PC-9 (cell line): ENCODE measurements around the gene ZBED1. TPM values are rescaled to one million over a fixed set of nuclear protein-coding genes. Genes with fewer than 3 reads are reported as not detected.

Experiments used
- BruUV-seq: library from RNA; stranded (reverse); fragments of 400-500 nt; replicated peaks from 2 replicates; lab custom pipeline; 2021; lab: Mats Ljungman, UMichigan
- CTCF ChIA-PET: fragments of 300-600 bp; sonication (Branson Sonifier 250); formaldehyde crosslinking; loops from one replicate; lab custom pipeline; 2022; ENCODE audit warnings: antibody characterized with exemption; lab: Charles Lee
- POLR2A ChIA-PET: fragments of 300-600 bp; sonication (Branson Sonifier 250); formaldehyde crosslinking; loops from one replicate; lab custom pipeline; 2022; ENCODE audit warnings: antibody characterized with exemption; ENCODE audit not compliant: unreplicated experiment; lab: Charles Lee
- DNase-seq, 2 experiments: peaks; one replicate each; pipeline versions ENCODE4 v3.0.0 to v3.0.0-alpha.2; 2015 to 2022; ENCODE audit warnings: mixed read lengths in 1 of 2
- H2AFZ ChIP-seq: fragments of 200-600 bp; sonication (generic); 2 replicates; pipeline ENCODE4 v1.8.1; 2017; ENCODE audit warnings: antibody characterized with exemption
- H3F3A ChIP-seq: fragments of 200-600 bp; sonication (generic); 2 replicates; pipeline ENCODE4 v1.8.1; 2017; ENCODE audit warnings: antibody characterized with exemption, mild to moderate bottlenecking, low read depth; ENCODE audit not compliant: insufficient read depth
- H3K27ac ChIP-seq: fragments of 200-600 bp; sonication (generic); 2 replicates; pipeline ENCODE4 v1.6.1; 2016; ENCODE audit warnings: mixed run types
- H3K27me3 ChIP-seq: fragments of 200-600 bp; sonication (generic); 2 replicates; pipeline ENCODE4 v1.6.1; 2016; ENCODE audit warnings: low read depth, mixed run types; ENCODE audit not compliant: insufficient read depth
- H3K36me3 ChIP-seq: fragments of 200-600 bp; sonication (generic); 2 replicates; pipeline ENCODE4 v1.6.1; 2016; ENCODE audit warnings: low read depth, mixed run types
- H3K4me1 ChIP-seq: fragments of 200-600 bp; sonication (generic); replicated peaks from 2 replicates; pipeline ENCODE4 v1.6.1; 2016; ENCODE audit warnings: mixed run types; ENCODE audit not compliant: insufficient read depth
- H3K4me2 ChIP-seq: fragments of 200-600 bp; sonication (generic); 2 replicates; pipeline ENCODE4 v1.6.1; 2017; ENCODE audit warnings: mixed run types
- H3K4me3 ChIP-seq: fragments of 200-600 bp; sonication (generic); 2 replicates; pipeline ENCODE4 v1.6.1; 2016; ENCODE audit warnings: mixed run types
- H3K79me2 ChIP-seq: fragments of 200-600 bp; sonication (generic); 2 replicates; pipeline ENCODE4 v1.6.1; 2017; ENCODE audit warnings: low read depth, mixed run types
- H3K9me2 ChIP-seq: fragments of 200-600 bp; sonication (generic); 2 replicates; pipeline ENCODE4 v1.8.1; 2017; ENCODE audit warnings: mild to moderate bottlenecking; ENCODE audit not compliant: insufficient read depth
- H3K9me3 ChIP-seq: fragments of 200-600 bp; sonication (generic); 2 replicates; pipeline ENCODE4 v1.8.1; 2016; ENCODE audit warnings: low read depth; ENCODE audit not compliant: insufficient read depth
- H4K20me1 ChIP-seq: fragments of 200-600 bp; sonication (generic); 2 replicates; pipeline ENCODE4 v1.8.1; 2017; ENCODE audit not compliant: insufficient read depth
- CTCF ChIP-seq: fragments of 200-600 bp; sonication (generic); conservative IDR thresholded peaks from 2 replicates; pipeline ENCODE4 v1.6.1; 2017; ENCODE audit warnings: mixed run types, antibody characterized with exemption, mild to moderate bottlenecking, moderate library complexity
- EZH2 ChIP-seq: fragments of 200-600 bp; sonication (generic); IDR thresholded peaks from 2 replicates; pipeline ENCODE4 v1.8.0; 2017; ENCODE audit warnings: antibody characterized with exemption, low read depth
- intact Hi-C: fragments of 100-400 bp; cut with micrococcal nuclease; formaldehyde crosslinking; loops from one replicate; pipeline ENCODE4 v1.10.0; 2022; ENCODE audit not compliant: unreplicated experiment
- total RNA-seq: library from RNA; stranded (reverse); gene quantifications from 2 replicates; pipeline ENCODE4 v1.2.3, GENCODE V29; 2021

The ZBED1 gene
- total RNA-seq, 1 experiment from 2014 or later, result 11.1 TPM

GRCh38 chrX:2495595-2495994 lies 5.2 kb downstream of the ZBED1 start:
- BruUV-seq, result no TSS peak
- no peaks in the 10 kb centered on the region for H3K36me3 ChIP-seq
- peaks cover 3% of the 10 kb centered on the region; the same call in 1 of the 2 replicates for H4K20me1 ChIP-seq
- ChIA-PET CTCF (no interaction called here), POLR2A (no interaction called here)
- TF ChIP-seq CTCF (no peak), EZH2 (no peak)
- H3F3A ChIP-seq, result no peaks in the 10 kb centered on the region; the same call in 1 of the 2 replicates
- H3K79me2 ChIP-seq, result peaks cover 19% of the 10 kb centered on the region
- intact Hi-C loops, result no loop called here
- H2AFZ ChIP-seq, result no peak overlapping the region
- H3K4me3 ChIP-seq, result no peak overlapping the region
- DNase-seq, result no peak
- H3K9me3 ChIP-seq, result no peaks in the 10 kb centered on the region
- H3K4me2 ChIP-seq, result no peak overlapping the region
- H3K4me1 ChIP-seq, result peaks cover 8% of the 10 kb centered on the region; the same call in 1 of the 2 replicates
- no peak overlapping the region for H3K27ac ChIP-seq
- no peaks in the 10 kb centered on the region for H3K9me2 ChIP-seq
- H3K27me3 ChIP-seq, result no peaks in the 10 kb centered on the region

- H3F3A ChIP-seq, result no peaks in the 10 kb centered on the region
- BruUV-seq, result no TSS peak
- no peak overlapping the region for H2AFZ ChIP-seq
- ChIA-PET CTCF (no interaction called here), POLR2A (no interaction called here)
- H3K9me3 ChIP-seq, result no peaks in the 10 kb centered on the region
- no peaks in the 10 kb centered on the region for H3K27me3 ChIP-seq
- H3K4me1 ChIP-seq, result no peaks in the 10 kb centered on the region
- no peak overlapping the region for H3K4me3 ChIP-seq
- H3K9me2 ChIP-seq, result no peaks in the 10 kb centered on the region
- DNase-seq, result no peak
- intact Hi-C loops, result no loop called here
- H3K4me2 ChIP-seq, result no peak overlapping the region
- H3K79me2 ChIP-seq, result no peaks in the 10 kb centered on the region
- peaks cover 3% of the 10 kb centered on the region for H4K20me1 ChIP-seq
- TF ChIP-seq EZH2, result no peak
- no peak overlapping the region for H3K27ac ChIP-seq
- H3K36me3 ChIP-seq, result no peaks in the 10 kb centered on the region
Measured at GRCh38 chrX:2492531-2493218, 8.1 kb downstream of the ZBED1 start.

- ChIA-PET POLR2A (no interaction called here), CTCF (no interaction called here)
- Histone ChIP-seq H2AFZ (no peak overlapping the region), H3K4me2 (no peak overlapping the region), H3K36me3 (no peaks in the 10 kb centered on the region), H3K27me3 (no peaks in the 10 kb centered on the region), H3K4me3 (no peak overlapping the region), H4K20me1 (no peaks in the 10 kb centered on the region; the same call in 1 of the 2 replicates), H3K79me2 (no peaks in the 10 kb centered on the region), H3K27ac (no peak overlapping the region), H3K9me2 (no peaks in the 10 kb centered on the region), H3F3A (no peaks in the 10 kb centered on the region), H3K4me1 (no peaks in the 10 kb centered on the region), H3K9me3 (no peaks in the 10 kb centered on the region)
- intact Hi-C loops, result no loop called here
- no TSS peak for BruUV-seq
- DNase-seq, result no peak
- no peak for TF ChIP-seq EZH2
- no peak for TF ChIP-seq CTCF
Measured at GRCh38 chrX:2490634-2491033, 10.1 kb downstream of the ZBED1 start.
